ENCODE data around the gene APBA2. TPM values are rescaled to one million over a fixed set of nuclear protein-coding genes. Genes with fewer than 3 reads are reported as not detected.

APBA2 gene
- total RNA-seq, 4 donors from 2014 or later, result 1.3 to 7.0 (median 2.4) TPM

GRCh38 chr15:29120593-29121368 lies 235.0 kb downstream of the APBA2 start:
- TF ChIP-seq EP300 (IDR thresholded peaks at IDR 0.05) (no peak), POLR2A (IDR thresholded peaks at IDR 0.05) (no peak), POLR2AphosphoS5 (IDR thresholded peaks at IDR 0.05) (no peak)
- TF ChIP-seq, protein P1, sequence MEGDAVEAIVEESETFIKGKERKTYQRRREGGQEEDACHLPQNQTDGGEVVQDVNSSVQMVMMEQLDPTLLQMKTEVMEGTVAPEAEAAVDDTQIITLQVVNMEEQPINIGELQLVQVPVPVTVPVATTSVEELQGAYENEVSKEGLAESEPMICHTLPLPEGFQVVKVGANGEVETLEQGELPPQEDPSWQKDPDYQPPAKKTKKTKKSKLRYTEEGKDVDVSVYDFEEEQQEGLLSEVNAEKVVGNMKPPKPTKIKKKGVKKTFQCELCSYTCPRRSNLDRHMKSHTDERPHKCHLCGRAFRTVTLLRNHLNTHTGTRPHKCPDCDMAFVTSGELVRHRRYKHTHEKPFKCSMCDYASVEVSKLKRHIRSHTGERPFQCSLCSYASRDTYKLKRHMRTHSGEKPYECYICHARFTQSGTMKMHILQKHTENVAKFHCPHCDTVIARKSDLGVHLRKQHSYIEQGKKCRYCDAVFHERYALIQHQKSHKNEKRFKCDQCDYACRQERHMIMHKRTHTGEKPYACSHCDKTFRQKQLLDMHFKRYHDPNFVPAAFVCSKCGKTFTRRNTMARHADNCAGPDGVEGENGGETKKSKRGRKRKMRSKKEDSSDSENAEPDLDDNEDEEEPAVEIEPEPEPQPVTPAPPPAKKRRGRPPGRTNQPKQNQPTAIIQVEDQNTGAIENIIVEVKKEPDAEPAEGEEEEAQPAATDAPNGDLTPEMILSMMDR (IDR thresholded peaks at IDR 0.05), result no peak
- Histone ChIP-seq H3K36me3 (no peaks in the 10 kb centered on the region), H3K4me3 (no peak overlapping the region), H3K27me3 (peaks cover 9% of the 10 kb centered on the region), H3K4me1 (peaks cover under 1% of the 10 kb centered on the region), H3K9me3 (no peaks in the 10 kb centered on the region), H3K27ac (no peak overlapping the region)
- no peak for DNase-seq (ENCODE audit: low spot score in 2 of 2)
- WGBS, result 82% methylated on average over 15 of the region's 20 CpGs

DNA sequence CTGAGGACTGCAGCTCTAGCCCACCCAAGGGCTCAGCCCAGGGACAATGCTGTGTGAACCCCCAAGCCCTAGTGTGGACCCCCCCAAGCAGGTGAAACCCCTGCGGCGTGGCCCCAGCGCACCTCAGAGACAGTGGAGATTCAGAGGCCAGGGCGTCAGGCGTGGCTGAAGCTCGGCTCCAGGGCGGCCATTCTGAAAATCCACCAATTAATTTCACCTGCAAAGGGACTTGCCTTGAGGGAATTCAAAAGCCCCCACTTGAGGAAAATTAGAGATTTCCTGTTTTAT lies 235.5 kb downstream of the APBA2 start:
- DNase-seq (ENCODE audit: low spot score in 2 of 2), result no peak
- 97% methylated on average over 7 of the region's 7 CpGs for WGBS
- Histone ChIP-seq H3K9me3 (no peaks in the 10 kb centered on the region), H3K27ac (no peak overlapping the region), H3K4me3 (no peak overlapping the region), H3K4me1 (no peaks in the 10 kb centered on the region), H3K36me3 (no peaks in the 10 kb centered on the region), H3K27me3 (peaks cover 4% of the 10 kb centered on the region)
- TF ChIP-seq POLR2AphosphoS5 (IDR thresholded peaks at IDR 0.05), result no peak
- TF ChIP-seq, protein P1 (IDR thresholded peaks at IDR 0.05), result no peak
- TF ChIP-seq EP300 (IDR thresholded peaks at IDR 0.05), result no peak
- no peak for TF ChIP-seq POLR2A (IDR thresholded peaks at IDR 0.05)

GRCh38 chr15:29121907-29122306 lies 236.1 kb downstream of the APBA2 start:
- H3K9me3 ChIP-seq, result no peaks in the 10 kb centered on the region
- no peak overlapping the region for H3K4me3 ChIP-seq
- H3K36me3 ChIP-seq, result no peaks in the 10 kb centered on the region
- no peaks in the 10 kb centered on the region for H3K4me1 ChIP-seq
- 100% methylated on average over 1 of the region's 9 CpGs for WGBS
- H3K27ac ChIP-seq, result no peak overlapping the region
- TF ChIP-seq, protein P1 (IDR thresholded peaks at IDR 0.05), result no peak
- TF ChIP-seq POLR2A (IDR thresholded peaks at IDR 0.05) (no peak), EP300 (IDR thresholded peaks at IDR 0.05) (no peak), POLR2AphosphoS5 (IDR thresholded peaks at IDR 0.05) (no peak)
- peaks cover 8% of the 10 kb centered on the region for H3K27me3 ChIP-seq
- DNase-seq (ENCODE audit: low spot score in 2 of 2), result no peak

- H3K27me3 ChIP-seq, result peaks cover 5% of the 10 kb centered on the region
- no peak overlapping the region for H3K4me3 ChIP-seq
- no peak overlapping the region for H3K27ac ChIP-seq
- no peaks in the 10 kb centered on the region for H3K36me3 ChIP-seq
- H3K4me1 ChIP-seq, result no peaks in the 10 kb centered on the region
- no peaks in the 10 kb centered on the region for H3K9me3 ChIP-seq
- no peak for TF ChIP-seq EP300 (IDR thresholded peaks at IDR 0.05)
- 84% methylated on average over 8 of the region's 12 CpGs for WGBS
- DNase-seq (ENCODE audit: low spot score in 2 of 2), result no peak
Measured at GRCh38 chr15:29122506-29122905, 236.7 kb downstream of the APBA2 start.

- no peak for DNase-seq (ENCODE audit: low spot score in 2 of 2)
- no peak overlapping the region for H3K27ac ChIP-seq
- no peaks in the 10 kb centered on the region for H3K4me1 ChIP-seq
- TF ChIP-seq POLR2AphosphoS5 (IDR thresholded peaks at IDR 0.05) (no peak), POLR2A (IDR thresholded peaks at IDR 0.05) (no peak), EP300 (IDR thresholded peaks at IDR 0.05) (no peak)
- TF ChIP-seq, protein P1 (IDR thresholded peaks at IDR 0.05), result no peak
- 94% methylated on average over 15 of the region's 18 CpGs for WGBS
- no peak overlapping the region for H3K4me3 ChIP-seq
- no peaks in the 10 kb centered on the region for H3K9me3 ChIP-seq
- H3K36me3 ChIP-seq, result no peaks in the 10 kb centered on the region
- peaks cover 9% of the 10 kb centered on the region for H3K27me3 ChIP-seq
Measured at GRCh38 chr15:29123171-29123570, 237.4 kb downstream of the APBA2 start.

DNA sequence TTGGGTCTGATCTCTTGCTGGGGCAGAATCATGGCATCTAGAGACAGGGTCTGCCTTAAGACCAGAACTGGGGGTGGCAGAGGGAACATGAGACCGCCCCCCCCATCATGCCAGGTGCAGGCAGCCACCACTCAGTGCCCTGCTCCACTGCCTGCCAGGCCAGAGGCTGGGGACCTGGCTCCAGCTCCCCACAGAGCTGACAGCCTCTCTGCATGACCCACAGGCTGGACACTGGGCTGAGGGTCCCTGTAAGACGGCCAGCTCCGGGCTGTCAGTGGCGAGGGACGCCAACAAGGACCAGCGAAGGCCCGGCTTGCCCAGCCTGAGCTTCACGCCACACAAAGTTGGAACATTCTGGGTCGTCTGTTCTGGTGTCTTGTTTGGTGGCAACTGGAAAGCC lies 238.2 kb downstream of the APBA2 start:
- 94% methylated on average over 8 of the region's 9 CpGs for WGBS
- no peaks in the 10 kb centered on the region for H3K4me1 ChIP-seq
- no peak overlapping the region for H3K4me3 ChIP-seq
- DNase-seq (ENCODE audit: low spot score in 2 of 2), result no peak
- H3K36me3 ChIP-seq, result no peaks in the 10 kb centered on the region
- no peak overlapping the region for H3K27ac ChIP-seq
- H3K9me3 ChIP-seq, result no peaks in the 10 kb centered on the region
- no peak for TF ChIP-seq POLR2AphosphoS5 (IDR thresholded peaks at IDR 0.05)
- no peak for TF ChIP-seq POLR2A (IDR thresholded peaks at IDR 0.05)
- TF ChIP-seq, protein P1 (IDR thresholded peaks at IDR 0.05), result no peak
- TF ChIP-seq EP300 (IDR thresholded peaks at IDR 0.05), result no peak
- peaks cover 13% of the 10 kb centered on the region for H3K27me3 ChIP-seq
